ENCODE measurements around the gene TMEM131L.

TMEM131L gene

DNA sequence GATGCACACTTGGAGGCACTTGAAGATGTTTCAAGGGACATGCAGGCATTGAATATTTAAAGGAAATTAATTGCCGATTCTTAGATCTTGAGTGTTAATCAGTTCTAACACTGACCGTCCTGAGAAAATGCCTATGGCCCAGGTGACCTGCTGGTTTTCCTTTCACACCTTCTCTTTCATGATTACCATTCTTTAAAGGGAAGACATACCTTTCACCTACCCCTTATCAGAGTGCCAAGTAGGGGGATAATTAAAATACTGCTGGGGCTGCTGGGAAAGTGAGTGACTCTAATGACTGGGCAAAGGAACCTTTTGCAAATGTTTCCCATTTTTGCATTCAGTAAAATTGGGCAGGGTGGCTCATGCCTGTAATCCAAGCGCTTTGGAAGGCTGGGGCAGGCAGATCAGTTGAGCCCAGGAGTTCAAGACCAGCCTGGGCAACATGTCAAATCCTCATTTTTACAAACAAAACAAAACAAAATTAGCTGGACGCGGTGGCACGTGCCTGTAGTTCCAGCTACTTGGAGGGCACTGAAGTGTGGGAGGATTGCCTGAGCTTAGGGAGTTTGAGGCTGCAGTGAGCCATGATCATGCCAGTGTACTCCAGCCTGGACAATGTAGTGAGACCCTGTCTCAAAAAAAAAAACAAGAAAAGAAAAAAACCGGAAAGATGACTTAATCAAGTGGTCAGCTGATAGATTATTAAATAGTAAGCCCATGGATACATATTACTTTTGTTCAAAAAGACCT lies 44.3 kb downstream of the TMEM131L start:
- H3K4me1 ChIP-seq (ENCODE audit: insufficient read depth, low read length): peaks cover 8% of the 10 kb centered on the region
- no peak overlapping the region for H3K27ac ChIP-seq (ENCODE audit: low read depth, low read length)
- H3K27me3 ChIP-seq (ENCODE audit: control insufficient read depth in 1 of 2, insufficient read depth in 2 of 2, low read length in 2 of 2): no peaks in the 10 kb centered on the region
- no peak overlapping the region for H3K4me3 ChIP-seq (ENCODE audit: low read depth in 1 of 2, low read length in 2 of 2)
- H3K36me3 ChIP-seq (ENCODE audit: insufficient read depth, low read length): no peaks in the 10 kb centered on the region
- H3K9ac ChIP-seq (ENCODE audit: low read length): no peak overlapping the region
- H3K9me3 ChIP-seq (ENCODE audit: low read length): no peaks in the 10 kb centered on the region

DNA sequence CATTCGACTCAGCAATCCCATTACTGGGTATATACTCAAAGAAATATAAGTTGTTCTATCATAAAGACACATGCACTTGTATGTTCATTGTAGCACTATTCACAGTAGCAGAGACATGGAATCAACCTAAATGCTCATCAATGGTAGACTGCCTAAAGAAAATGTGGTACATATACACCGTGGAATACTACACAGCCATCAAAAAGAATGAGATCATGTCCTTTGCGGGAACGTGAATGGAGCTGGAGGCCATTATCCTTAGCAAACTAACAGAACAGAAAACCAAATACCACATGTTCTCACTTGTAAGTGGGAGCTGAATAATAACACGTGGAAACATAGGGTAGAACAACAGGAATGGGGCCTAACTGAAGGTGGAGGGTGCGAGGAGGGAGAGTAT lies 44.9 kb downstream of the TMEM131L start:
- no peaks in the 10 kb centered on the region for H3K27me3 ChIP-seq (ENCODE audit: control insufficient read depth in 1 of 2, insufficient read depth in 2 of 2, low read length in 2 of 2)
- H3K4me1 ChIP-seq (ENCODE audit: insufficient read depth, low read length): peaks cover 8% of the 10 kb centered on the region
- no peaks in the 10 kb centered on the region for H3K36me3 ChIP-seq (ENCODE audit: insufficient read depth, low read length)

DNA sequence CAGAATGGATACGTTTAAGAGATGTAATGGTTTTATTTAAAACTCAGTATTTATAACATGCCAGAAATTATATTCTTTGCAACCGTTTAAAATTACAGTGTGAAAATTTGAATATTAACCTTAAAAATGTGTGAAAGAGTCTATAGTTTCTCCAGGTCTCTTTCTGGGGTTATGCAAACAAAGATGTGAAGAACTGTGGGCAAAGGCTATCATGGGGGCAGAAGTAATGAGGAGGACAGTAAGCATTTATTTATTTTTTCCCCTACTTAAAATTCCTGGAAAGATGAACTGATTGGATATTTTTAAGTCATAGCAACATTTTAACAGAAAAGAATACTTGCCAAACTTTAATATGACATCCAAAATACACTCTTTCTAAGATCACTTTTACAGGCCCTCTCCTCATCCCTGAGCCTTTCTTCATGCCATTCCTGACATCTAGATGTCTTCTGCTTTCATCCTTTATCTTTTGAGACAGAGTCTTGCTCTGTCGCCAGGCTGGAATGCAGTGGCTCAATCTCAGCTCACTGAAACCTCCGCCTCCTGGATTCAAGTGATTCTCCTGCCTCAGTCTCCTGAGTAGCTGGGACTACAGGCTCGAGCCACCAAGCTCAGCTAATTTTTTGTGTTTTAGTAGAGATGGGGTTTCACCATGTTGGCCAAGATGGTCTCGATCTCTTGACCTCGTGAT lies 46.1 kb downstream of the TMEM131L start:
- Histone ChIP-seq H3K9me3 (ENCODE audit: low read length) (no peaks in the 10 kb centered on the region), H3K36me3 (ENCODE audit: insufficient read depth, low read length) (no peaks in the 10 kb centered on the region), H3K9ac (ENCODE audit: low read length) (no peak overlapping the region), H3K4me3 (ENCODE audit: low read depth in 1 of 2, low read length in 2 of 2) (no peak overlapping the region), H3K4me1 (ENCODE audit: insufficient read depth, low read length) (peaks cover 8% of the 10 kb centered on the region), H3K27ac (ENCODE audit: low read depth, low read length) (no peak overlapping the region), H3K27me3 (ENCODE audit: control insufficient read depth in 1 of 2, insufficient read depth in 2 of 2, low read length in 2 of 2) (no peaks in the 10 kb centered on the region)

More for the DNA sequence above, 44.9 kb downstream of the TMEM131L start:
- Histone ChIP-seq H3K27ac (ENCODE audit: low read depth, low read length) (no peak overlapping the region), H3K9me3 (ENCODE audit: low read length) (no peaks in the 10 kb centered on the region), H3K4me3 (ENCODE audit: low read depth in 1 of 2, low read length in 2 of 2) (no peak overlapping the region), H3K9ac (ENCODE audit: low read length) (no peak overlapping the region)

DNA sequence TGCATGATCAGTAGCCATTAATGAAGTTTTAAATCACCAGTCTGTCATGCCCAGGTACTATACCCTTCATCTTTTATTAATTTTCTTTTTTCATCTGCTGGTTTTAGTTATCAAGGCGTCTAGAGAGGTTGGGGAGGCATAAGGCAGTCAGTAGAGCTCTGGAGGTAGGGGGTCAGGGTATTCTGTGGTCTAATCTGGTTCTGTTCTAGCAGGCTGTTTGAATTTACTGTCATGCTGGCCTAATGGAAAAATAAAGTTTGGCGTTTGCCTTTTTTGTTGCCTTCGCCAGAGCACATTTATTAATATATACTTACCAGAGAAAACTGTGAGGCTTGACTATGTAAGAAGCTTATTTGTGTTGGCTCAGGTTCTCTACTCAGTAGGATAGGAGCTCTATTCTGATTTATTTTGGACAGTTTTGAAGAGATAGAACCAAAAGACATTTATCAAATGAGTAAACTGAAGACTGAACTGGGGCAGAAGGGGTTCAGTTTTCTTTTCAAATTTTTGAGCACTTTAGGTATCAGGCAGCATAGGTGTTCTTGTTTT lies 46.9 kb downstream of the TMEM131L start:
- no peaks in the 10 kb centered on the region for H3K36me3 ChIP-seq (ENCODE audit: insufficient read depth, low read length)
- H3K27ac ChIP-seq (ENCODE audit: low read depth, low read length): no peak overlapping the region

DNA sequence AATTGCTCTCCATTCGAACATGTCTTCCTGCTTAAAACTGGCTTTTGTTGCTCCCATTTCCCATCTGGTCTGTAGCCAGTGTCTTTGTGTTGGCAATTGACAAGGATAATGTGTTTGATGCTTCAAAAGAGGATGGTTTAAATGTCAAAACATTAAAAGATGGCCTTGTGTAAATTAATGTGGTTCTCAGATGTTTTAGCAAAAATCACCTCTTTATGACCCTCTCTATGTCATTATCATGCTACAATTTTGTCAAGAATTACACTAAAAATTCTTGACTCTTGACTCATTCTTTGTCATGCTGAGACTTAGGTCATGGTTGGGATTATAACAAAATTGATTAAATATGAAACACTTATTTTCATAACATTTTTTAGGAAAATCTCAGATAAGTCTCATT lies 47.4 kb downstream of the TMEM131L start:
- Histone ChIP-seq H3K27ac (ENCODE audit: low read depth, low read length) (no peak overlapping the region), H3K36me3 (ENCODE audit: insufficient read depth, low read length) (no peaks in the 10 kb centered on the region), H3K27me3 (ENCODE audit: control insufficient read depth in 1 of 2, insufficient read depth in 2 of 2, low read length in 2 of 2) (no peaks in the 10 kb centered on the region), H3K9ac (ENCODE audit: low read length) (no peak overlapping the region), H3K4me3 (ENCODE audit: low read depth in 1 of 2, low read length in 2 of 2) (no peak overlapping the region), H3K4me1 (ENCODE audit: insufficient read depth, low read length) (peaks cover 13% of the 10 kb centered on the region), H3K9me3 (ENCODE audit: low read length) (no peaks in the 10 kb centered on the region)

More for the DNA sequence above, 46.9 kb downstream of the TMEM131L start:
- Histone ChIP-seq H3K27me3 (ENCODE audit: control insufficient read depth in 1 of 2, insufficient read depth in 2 of 2, low read length in 2 of 2) (no peaks in the 10 kb centered on the region), H3K4me3 (ENCODE audit: low read depth in 1 of 2, low read length in 2 of 2) (no peak overlapping the region), H3K9me3 (ENCODE audit: low read length) (no peaks in the 10 kb centered on the region), H3K4me1 (ENCODE audit: insufficient read depth, low read length) (peaks cover 13% of the 10 kb centered on the region), H3K9ac (ENCODE audit: low read length) (no peak overlapping the region)

DNA sequence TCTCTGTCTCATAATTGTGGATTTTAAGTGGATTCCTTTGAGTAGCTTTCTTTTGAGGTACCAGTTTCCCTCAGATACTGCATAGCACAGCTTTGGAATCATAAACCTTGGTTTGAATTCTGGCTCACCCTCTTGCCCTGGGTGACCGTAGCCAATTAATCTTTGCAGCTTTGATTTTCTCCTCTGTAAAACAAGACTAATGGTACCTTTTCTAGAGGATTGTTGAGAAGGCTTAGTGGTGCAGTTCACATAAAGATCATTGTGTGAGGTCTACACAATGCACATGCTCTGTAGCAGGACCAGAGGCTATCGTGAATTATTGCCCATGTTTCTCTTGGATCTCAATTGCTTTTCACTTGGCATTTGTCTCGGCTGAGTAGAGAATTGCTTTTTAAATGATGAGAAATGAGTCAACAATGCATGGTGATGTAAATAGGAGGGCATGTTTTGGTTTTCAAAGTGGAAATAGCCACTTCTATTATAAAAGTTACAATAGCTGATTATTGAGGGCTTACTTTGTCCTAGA lies 47.9 kb downstream of the TMEM131L start:
- H3K4me1 ChIP-seq (ENCODE audit: insufficient read depth, low read length): peaks cover 13% of the 10 kb centered on the region
- H3K9me3 ChIP-seq (ENCODE audit: low read length): no peaks in the 10 kb centered on the region
- H3K36me3 ChIP-seq (ENCODE audit: insufficient read depth, low read length): no peaks in the 10 kb centered on the region
- H3K4me3 ChIP-seq (ENCODE audit: low read depth in 1 of 2, low read length in 2 of 2): no peak overlapping the region
- no peak overlapping the region for H3K27ac ChIP-seq (ENCODE audit: low read depth, low read length)
- H3K9ac ChIP-seq (ENCODE audit: low read length): no peak overlapping the region
- no peaks in the 10 kb centered on the region for H3K27me3 ChIP-seq (ENCODE audit: control insufficient read depth in 1 of 2, insufficient read depth in 2 of 2, low read length in 2 of 2)

DNA sequence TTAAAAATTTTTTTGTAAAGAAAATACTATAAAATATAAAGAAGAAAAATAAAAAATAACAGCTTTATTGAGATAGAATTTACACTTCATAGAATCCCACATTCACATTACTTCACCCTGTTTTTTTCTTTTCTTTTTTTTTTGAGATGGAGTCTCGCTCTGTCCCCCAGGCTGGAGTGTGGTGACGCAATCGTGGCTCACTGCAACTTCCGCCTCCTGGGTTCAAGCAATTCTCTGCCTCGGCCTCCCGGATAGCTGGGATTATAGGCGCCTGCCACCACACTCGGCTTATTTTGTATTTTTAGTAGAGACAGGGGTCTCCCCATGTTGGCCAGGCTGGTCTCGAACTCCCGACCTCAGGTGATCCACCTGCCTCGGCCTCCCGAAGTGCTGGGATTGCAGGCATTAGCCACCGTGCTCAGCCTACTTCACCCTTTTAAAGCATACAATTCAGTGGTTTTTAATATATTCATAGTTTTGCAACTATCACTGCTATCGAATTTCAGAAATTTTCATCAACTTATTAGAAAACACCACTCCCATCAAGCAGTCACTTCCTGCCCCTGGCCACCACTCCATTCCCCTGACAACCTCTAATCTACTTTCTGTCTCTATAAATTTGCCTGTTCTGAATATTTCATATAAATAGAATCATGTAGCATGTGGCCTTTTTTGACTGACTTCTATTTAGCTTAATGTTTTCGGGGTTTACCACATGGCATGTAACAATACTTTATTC lies 48.7 kb downstream of the TMEM131L start:
- H3K4me1 ChIP-seq (ENCODE audit: insufficient read depth, low read length): peaks cover 13% of the 10 kb centered on the region
- H3K27me3 ChIP-seq (ENCODE audit: control insufficient read depth in 1 of 2, insufficient read depth in 2 of 2, low read length in 2 of 2): no peaks in the 10 kb centered on the region
- H3K9me3 ChIP-seq (ENCODE audit: low read length): no peaks in the 10 kb centered on the region
- no peak overlapping the region for H3K9ac ChIP-seq (ENCODE audit: low read length)
- H3K27ac ChIP-seq (ENCODE audit: low read depth, low read length): no peak overlapping the region
- no peak overlapping the region for H3K4me3 ChIP-seq (ENCODE audit: low read depth in 1 of 2, low read length in 2 of 2)
- no peaks in the 10 kb centered on the region for H3K36me3 ChIP-seq (ENCODE audit: insufficient read depth, low read length)

DNA sequence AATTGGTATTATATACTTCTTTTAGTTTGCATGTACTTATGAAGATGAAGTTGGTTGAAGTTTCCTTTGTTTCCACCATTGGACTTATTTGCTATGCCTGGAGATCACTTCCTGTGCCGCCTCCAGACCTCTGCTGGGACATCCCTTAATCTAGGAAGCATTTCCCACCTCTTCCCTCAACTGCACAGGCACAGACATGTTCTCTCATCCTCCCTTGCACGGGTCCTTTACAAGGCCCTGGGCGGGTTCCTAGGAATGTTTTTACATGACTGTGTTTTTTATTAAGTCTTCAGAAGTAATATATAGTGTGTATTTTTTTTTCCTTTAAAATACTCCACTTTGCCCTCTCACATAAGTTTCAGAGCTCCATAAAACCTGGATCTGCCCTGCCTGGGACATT lies 51.0 kb downstream of the TMEM131L start:
- peaks cover 13% of the 10 kb centered on the region for H3K4me1 ChIP-seq (ENCODE audit: insufficient read depth, low read length)

DNA sequence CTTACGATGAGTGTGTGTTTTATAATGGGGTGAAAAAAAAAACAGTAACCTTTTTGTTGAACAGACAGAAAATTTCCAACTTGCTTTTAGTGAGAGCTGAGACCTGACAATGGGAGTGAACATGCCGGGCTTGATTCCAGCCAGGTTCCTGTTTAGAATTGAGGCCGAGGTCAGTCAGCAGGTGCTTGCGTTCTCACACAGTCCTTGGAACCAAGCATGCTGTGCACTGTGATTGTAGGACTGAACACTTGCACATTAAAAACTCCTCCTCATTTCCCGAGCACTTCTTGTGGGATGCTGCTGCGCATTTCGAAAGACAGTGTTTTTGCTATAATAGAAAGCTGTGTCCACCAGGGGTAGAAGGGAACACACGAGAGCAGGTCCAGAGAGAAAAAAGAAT lies 51.8 kb downstream of the TMEM131L start:
- Histone ChIP-seq H3K4me1 (ENCODE audit: insufficient read depth, low read length) (peaks cover 13% of the 10 kb centered on the region), H3K4me3 (ENCODE audit: low read depth in 1 of 2, low read length in 2 of 2) (no peak overlapping the region), H3K36me3 (ENCODE audit: insufficient read depth, low read length) (no peaks in the 10 kb centered on the region), H3K27me3 (ENCODE audit: control insufficient read depth in 1 of 2, insufficient read depth in 2 of 2, low read length in 2 of 2) (no peaks in the 10 kb centered on the region), H3K9ac (ENCODE audit: low read length) (no peak overlapping the region), H3K9me3 (ENCODE audit: low read length) (no peaks in the 10 kb centered on the region), H3K27ac (ENCODE audit: low read depth, low read length) (no peak overlapping the region)

More for the DNA sequence above, 51.0 kb downstream of the TMEM131L start:
- H3K9ac ChIP-seq (ENCODE audit: low read length): no peak overlapping the region
- H3K36me3 ChIP-seq (ENCODE audit: insufficient read depth, low read length): no peaks in the 10 kb centered on the region
- no peak overlapping the region for H3K27ac ChIP-seq (ENCODE audit: low read depth, low read length)
- no peaks in the 10 kb centered on the region for H3K27me3 ChIP-seq (ENCODE audit: control insufficient read depth in 1 of 2, insufficient read depth in 2 of 2, low read length in 2 of 2)
- no peaks in the 10 kb centered on the region for H3K9me3 ChIP-seq (ENCODE audit: low read length)
- no peak overlapping the region for H3K4me3 ChIP-seq (ENCODE audit: low read depth in 1 of 2, low read length in 2 of 2)

DNA sequence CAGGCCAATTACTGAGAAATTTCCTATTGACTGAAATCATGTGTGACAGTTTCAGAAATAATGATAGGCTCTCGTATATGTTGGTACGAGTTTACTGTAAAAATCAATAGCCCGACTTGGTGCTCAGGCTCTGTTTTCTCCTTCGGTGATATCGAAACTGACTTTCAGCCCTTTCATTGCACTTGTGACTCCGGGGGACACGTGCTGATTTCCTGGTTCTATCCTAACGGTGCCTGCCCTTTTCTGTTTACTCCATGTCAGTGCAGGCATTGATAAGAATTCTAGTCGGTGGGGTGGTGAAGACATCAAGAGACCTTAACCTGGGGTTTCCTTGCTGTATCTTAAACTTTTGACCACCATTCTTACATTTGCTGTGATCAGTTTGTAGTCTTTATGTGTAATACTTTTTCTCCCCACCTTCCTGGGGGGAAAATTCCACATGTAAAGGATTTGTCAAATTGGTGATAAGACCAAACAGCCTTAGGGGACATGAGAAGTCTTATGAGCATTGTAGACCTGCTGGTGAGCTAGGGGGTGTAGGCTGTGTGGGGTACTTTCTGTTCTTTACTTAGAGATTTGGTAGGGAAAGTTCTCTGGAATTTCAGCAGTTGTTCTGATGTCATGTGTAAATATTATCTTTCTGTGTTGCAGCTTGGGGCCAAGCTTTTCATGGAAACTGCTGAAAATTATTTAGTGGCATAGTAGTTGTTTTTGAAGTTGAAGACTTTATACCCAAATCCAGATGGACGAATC lies 52.7 kb downstream of the TMEM131L start:
- Histone ChIP-seq H3K4me3 (ENCODE audit: low read depth in 1 of 2, low read length in 2 of 2) (no peak overlapping the region), H3K9ac (ENCODE audit: low read length) (no peak overlapping the region), H3K27me3 (ENCODE audit: control insufficient read depth in 1 of 2, insufficient read depth in 2 of 2, low read length in 2 of 2) (no peaks in the 10 kb centered on the region), H3K4me1 (ENCODE audit: insufficient read depth, low read length) (peaks cover 19% of the 10 kb centered on the region), H3K27ac (ENCODE audit: low read depth, low read length) (no peak overlapping the region), H3K9me3 (ENCODE audit: low read length) (no peaks in the 10 kb centered on the region), H3K36me3 (ENCODE audit: insufficient read depth, low read length) (no peaks in the 10 kb centered on the region)

All from muscle layer of colon (tissue), 2 donors.